Measurements from ENCODE around the gene APOO.
"Not testable (repeated sequence)": the region's sequence is repeated elsewhere in the genome, so short reads cannot be mapped to it uniquely, and the experiment has no call there.

APOO gene

DNA sequence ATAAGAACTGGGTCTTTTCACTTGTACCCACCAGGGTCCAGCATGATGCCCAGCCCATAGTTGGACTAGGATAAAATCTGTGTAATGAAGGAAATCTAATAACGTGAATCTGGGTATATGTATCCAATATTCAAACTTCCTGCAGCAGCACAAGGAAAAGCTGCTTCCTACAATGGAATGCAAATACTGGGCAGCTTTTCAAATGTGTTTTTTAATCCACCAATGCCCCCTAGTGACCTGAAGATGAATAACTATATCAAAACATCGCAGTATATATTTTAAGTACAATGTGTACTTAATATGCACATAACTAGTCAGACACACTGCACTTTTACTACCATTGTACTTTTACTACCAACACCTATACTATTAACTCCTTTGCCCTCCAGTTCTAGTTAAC, 5.3 kb downstream of the APOO start:
- no peak overlapping the region for H3K4me3 ChIP-seq (replicated peaks; ENCODE audit: low read depth, low read length)
- TF ChIP-seq, protein P1, sequence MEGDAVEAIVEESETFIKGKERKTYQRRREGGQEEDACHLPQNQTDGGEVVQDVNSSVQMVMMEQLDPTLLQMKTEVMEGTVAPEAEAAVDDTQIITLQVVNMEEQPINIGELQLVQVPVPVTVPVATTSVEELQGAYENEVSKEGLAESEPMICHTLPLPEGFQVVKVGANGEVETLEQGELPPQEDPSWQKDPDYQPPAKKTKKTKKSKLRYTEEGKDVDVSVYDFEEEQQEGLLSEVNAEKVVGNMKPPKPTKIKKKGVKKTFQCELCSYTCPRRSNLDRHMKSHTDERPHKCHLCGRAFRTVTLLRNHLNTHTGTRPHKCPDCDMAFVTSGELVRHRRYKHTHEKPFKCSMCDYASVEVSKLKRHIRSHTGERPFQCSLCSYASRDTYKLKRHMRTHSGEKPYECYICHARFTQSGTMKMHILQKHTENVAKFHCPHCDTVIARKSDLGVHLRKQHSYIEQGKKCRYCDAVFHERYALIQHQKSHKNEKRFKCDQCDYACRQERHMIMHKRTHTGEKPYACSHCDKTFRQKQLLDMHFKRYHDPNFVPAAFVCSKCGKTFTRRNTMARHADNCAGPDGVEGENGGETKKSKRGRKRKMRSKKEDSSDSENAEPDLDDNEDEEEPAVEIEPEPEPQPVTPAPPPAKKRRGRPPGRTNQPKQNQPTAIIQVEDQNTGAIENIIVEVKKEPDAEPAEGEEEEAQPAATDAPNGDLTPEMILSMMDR (IDR thresholded peaks at IDR 0.05; ENCODE audit: insufficient read depth, low read length, poor library complexity, severe bottlenecking), result peak; percentile 34
- no peaks in the 10 kb centered on the region for H3K27me3 ChIP-seq (replicated peaks; ENCODE audit: control insufficient read depth, insufficient read depth, low read length)
- H3K36me3 ChIP-seq (ENCODE audit: control insufficient read depth, insufficient read depth, low read length), result no peaks in the 10 kb centered on the region
- no peak for DNase-seq (ENCODE audit: extremely low read depth, insufficient read length)

- DNase-seq (ENCODE audit: extremely low read depth, insufficient read length), result peak; percentile 18
- Histone ChIP-seq H3K4me3 (replicated peaks; ENCODE audit: low read depth, low read length) (no peak overlapping the region), H3K27me3 (replicated peaks; ENCODE audit: control insufficient read depth, insufficient read depth, low read length) (no peaks in the 10 kb centered on the region), H3K36me3 (ENCODE audit: control insufficient read depth, insufficient read depth, low read length) (no peaks in the 10 kb centered on the region)
- TF ChIP-seq, protein P1 (IDR thresholded peaks at IDR 0.05; ENCODE audit: insufficient read depth, low read length, poor library complexity, severe bottlenecking), result peak; percentile 54
These were observed 5.9 kb downstream of the APOO start for GRCh38 chrX:23901805-23902204.

DNA sequence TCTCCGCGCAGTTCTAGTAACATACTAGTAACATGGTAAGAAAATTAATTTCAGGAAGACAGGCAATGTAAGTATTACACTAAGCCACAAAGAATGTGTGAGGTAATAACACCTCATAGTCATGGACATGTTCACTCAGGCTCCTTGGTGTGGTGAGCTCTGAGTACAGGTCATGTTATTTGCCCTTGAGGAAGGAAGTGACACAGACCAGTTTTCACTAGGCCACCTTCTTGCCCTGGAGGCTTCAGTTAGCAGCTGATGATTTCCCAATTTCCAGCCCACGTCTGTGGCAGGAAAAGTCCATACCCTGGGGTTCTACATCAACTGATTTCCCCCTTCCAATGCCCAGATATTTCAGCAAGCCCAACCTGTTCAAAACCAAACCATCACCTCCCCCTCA, 6.7 kb downstream of the APOO start:
- H3K4me3 ChIP-seq (replicated peaks; ENCODE audit: low read depth, low read length), result no peak overlapping the region
- no peak for DNase-seq (ENCODE audit: extremely low read depth, insufficient read length)
- no peaks in the 10 kb centered on the region for H3K27me3 ChIP-seq (replicated peaks; ENCODE audit: control insufficient read depth, insufficient read depth, low read length)
- TF ChIP-seq, protein P1 (IDR thresholded peaks at IDR 0.05; ENCODE audit: insufficient read depth, low read length, poor library complexity, severe bottlenecking), result no peak
- H3K36me3 ChIP-seq (ENCODE audit: control insufficient read depth, insufficient read depth, low read length), result no peaks in the 10 kb centered on the region

DNA sequence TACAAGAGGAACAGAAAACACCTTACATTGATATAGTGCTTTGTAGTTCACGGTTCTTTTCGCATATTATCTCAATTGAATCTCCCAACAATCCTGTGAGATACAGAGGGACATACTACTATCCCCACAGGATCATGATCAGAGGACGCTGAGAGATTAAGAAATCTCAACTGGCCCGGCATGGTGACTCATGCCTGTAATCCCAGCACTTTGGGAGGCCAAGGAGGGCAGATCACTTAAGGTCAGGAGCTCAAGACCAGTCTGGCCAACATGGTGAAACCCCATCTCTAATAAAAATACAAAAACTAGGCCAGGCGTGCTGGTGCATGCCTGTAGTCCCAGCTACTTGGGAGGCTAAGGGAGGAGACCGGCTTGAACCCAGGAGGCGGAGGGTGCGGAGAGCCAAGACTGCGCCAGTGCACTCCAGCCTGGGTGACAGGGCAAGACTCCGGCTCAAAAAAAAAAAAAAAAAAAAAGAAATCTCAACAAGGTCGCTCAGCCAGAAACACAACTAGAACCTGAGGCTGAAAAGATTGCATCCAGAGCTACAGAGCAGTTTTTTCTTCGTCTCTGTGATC, 7.4 kb downstream of the APOO start:
- H3K27me3 ChIP-seq (replicated peaks; ENCODE audit: control insufficient read depth, insufficient read depth, low read length), result no peaks in the 10 kb centered on the region
- no peak overlapping the region for H3K4me3 ChIP-seq (replicated peaks; ENCODE audit: low read depth, low read length)
- no peak for DNase-seq (ENCODE audit: extremely low read depth, insufficient read length)
- H3K36me3 ChIP-seq (ENCODE audit: control insufficient read depth, insufficient read depth, low read length), result no peaks in the 10 kb centered on the region
- TF ChIP-seq, protein P1 (IDR thresholded peaks at IDR 0.05; ENCODE audit: insufficient read depth, low read length, poor library complexity, severe bottlenecking), result no peak

DNA sequence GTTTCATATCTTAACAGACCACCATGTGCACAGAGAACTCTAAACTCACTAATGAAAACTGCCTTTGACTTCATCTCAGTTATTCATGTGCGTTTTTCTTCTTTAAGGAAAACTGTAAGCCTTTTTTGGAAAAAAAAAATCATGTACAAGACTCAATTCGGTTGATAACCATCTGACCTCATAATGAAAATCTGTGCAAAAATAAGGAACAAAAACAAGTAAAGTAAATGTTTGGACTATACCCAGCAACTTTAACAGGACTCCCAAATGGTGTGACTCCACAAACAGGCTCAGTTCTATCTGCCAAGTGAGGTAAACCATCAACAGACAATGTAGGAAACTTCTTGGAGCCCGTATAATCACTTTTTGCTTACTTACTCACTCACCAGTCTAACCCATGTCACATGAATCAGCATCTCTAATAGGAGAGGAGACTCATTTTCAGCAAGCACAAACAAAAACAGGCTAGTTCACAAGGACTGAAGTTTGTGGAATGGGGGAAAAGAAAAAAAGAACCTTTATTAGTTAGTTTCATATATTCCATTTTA, 9.3 kb downstream of the APOO start:
- DNase-seq (ENCODE audit: extremely low read depth, insufficient read length), result no peak
- H3K4me3 ChIP-seq (replicated peaks; ENCODE audit: low read depth, low read length), result no peak overlapping the region
- no peaks in the 10 kb centered on the region for H3K36me3 ChIP-seq (ENCODE audit: control insufficient read depth, insufficient read depth, low read length)
- TF ChIP-seq, protein P1 (IDR thresholded peaks at IDR 0.05; ENCODE audit: insufficient read depth, low read length, poor library complexity, severe bottlenecking), result no peak
- no peaks in the 10 kb centered on the region for H3K27me3 ChIP-seq (replicated peaks; ENCODE audit: control insufficient read depth, insufficient read depth, low read length)

DNA sequence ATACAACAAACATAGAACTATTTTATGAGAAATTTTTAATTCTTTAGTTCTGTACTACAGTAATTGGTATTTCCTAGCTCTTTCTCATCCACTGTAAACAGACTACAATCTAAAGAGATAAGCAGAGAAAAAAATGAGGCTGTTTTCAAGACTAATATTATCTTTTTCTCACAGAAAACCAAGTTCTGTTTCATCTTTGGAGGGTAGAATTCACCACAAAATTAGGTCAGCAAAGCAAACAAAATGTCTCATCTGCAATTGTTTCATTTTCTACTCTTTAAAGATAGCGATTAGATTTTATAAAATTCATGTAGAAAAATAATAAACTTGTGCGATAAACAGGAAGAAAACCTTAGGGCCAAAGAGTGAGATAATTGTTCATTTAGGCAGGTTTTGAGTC, 10.8 kb downstream of the APOO start:
- TF ChIP-seq, protein P1 (IDR thresholded peaks at IDR 0.05; ENCODE audit: insufficient read depth, low read length, poor library complexity, severe bottlenecking), result no peak
- Histone ChIP-seq H3K4me3 (replicated peaks; ENCODE audit: low read depth, low read length) (no peak overlapping the region), H3K27me3 (replicated peaks; ENCODE audit: control insufficient read depth, insufficient read depth, low read length) (no peaks in the 10 kb centered on the region), H3K36me3 (ENCODE audit: control insufficient read depth, insufficient read depth, low read length) (no peaks in the 10 kb centered on the region)
- no peak for DNase-seq (ENCODE audit: extremely low read depth, insufficient read length)

- not testable (repeated sequence) for H3K27me3 ChIP-seq (replicated peaks; ENCODE audit: control insufficient read depth, insufficient read depth, low read length); H3K36me3 ChIP-seq (ENCODE audit: control insufficient read depth, insufficient read depth, low read length); H3K4me3 ChIP-seq (replicated peaks; ENCODE audit: low read depth, low read length); DNase-seq (ENCODE audit: extremely low read depth, insufficient read length)
These were observed 11.2 kb downstream of the APOO start for GRCh38 chrX:23896539-23896938.

DNA sequence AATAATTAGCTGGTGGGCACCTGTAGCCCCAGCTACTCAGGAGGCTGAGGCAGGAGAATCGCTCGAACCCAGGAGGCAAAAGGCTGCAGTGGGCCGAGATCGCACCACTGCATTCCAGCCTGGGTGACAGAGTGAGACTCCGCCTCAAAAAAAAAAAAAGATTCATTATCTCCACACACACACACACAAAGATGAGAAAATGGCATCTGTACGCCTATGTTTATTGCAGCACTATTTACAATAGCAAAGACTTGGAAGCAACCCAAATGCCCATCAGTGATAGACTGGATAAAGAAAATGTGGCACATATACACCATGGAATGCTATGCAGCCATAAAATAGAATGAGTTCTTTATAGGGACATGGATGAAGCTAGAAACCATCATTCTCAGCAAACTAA, 12.7 kb downstream of the APOO start:
- H3K27me3 ChIP-seq (replicated peaks; ENCODE audit: control insufficient read depth, insufficient read depth, low read length), result not testable (repeated sequence)

More for the DNA sequence above, 12.7 kb downstream of the APOO start:
- DNase-seq (ENCODE audit: extremely low read depth, insufficient read length); H3K4me3 ChIP-seq (replicated peaks; ENCODE audit: low read depth, low read length); H3K36me3 ChIP-seq (ENCODE audit: control insufficient read depth, insufficient read depth, low read length): not testable (repeated sequence)
